GM12873 (cell line): ENCODE results near the gene DBNL.

Experiments used
- CTCF ChIP-seq: IDR thresholded peaks from 2 replicates; pipeline ENCODE4 v1.5.1; 2012; ENCODE audit warnings: low read depth, mild to moderate bottlenecking, moderate library complexity, low read length, control low read depth; ENCODE audit not compliant: insufficient read depth; ENCODE audit errors: missing control alignments

DBNL gene

GRCh38 chr7:44071726-44072363 is 27.3 kb downstream of the DBNL start:
- TF ChIP-seq CTCF, result no peak

GRCh38 chr7:44072364-44073231 is 28.1 kb downstream of the DBNL start:
- peak; percentile 69 for TF ChIP-seq CTCF

- TF ChIP-seq CTCF, result no peak
Observed at GRCh38 chr7:44073664-44074348, 29.3 kb downstream of the DBNL start.

GRCh38 chr7:44074349-44074695 is 29.8 kb downstream of the DBNL start:
- TF ChIP-seq CTCF, result no peak

GRCh38 chr7:44075296-44076075 is 31.0 kb downstream of the DBNL start:
- TF ChIP-seq CTCF, result no peak

- no peak for TF ChIP-seq CTCF
Observed at GRCh38 chr7:44076101-44076895, 31.8 kb downstream of the DBNL start.
